ENCODE data around the gene STK32C.

Gene STK32C

GRCh38 chr10:132281915-132282666, 25.7 kb downstream of the STK32C start:
- H3K4me3 ChIP-seq (ENCODE audit: control insufficient read depth, low read depth, low read length), result no peak overlapping the region
- TF ChIP-seq, protein P1, sequence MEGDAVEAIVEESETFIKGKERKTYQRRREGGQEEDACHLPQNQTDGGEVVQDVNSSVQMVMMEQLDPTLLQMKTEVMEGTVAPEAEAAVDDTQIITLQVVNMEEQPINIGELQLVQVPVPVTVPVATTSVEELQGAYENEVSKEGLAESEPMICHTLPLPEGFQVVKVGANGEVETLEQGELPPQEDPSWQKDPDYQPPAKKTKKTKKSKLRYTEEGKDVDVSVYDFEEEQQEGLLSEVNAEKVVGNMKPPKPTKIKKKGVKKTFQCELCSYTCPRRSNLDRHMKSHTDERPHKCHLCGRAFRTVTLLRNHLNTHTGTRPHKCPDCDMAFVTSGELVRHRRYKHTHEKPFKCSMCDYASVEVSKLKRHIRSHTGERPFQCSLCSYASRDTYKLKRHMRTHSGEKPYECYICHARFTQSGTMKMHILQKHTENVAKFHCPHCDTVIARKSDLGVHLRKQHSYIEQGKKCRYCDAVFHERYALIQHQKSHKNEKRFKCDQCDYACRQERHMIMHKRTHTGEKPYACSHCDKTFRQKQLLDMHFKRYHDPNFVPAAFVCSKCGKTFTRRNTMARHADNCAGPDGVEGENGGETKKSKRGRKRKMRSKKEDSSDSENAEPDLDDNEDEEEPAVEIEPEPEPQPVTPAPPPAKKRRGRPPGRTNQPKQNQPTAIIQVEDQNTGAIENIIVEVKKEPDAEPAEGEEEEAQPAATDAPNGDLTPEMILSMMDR (conservative IDR thresholded peaks at IDR 0.05; ENCODE audit: control insufficient read depth, insufficient read depth, low read depth, low read length), result no peak
- DNase-seq (ENCODE audit: low read depth), result no peak

- H3K4me3 ChIP-seq (ENCODE audit: control insufficient read depth, low read depth, low read length), result no peak overlapping the region
- no peak for DNase-seq (ENCODE audit: low read depth)
- TF ChIP-seq, protein P1 (conservative IDR thresholded peaks at IDR 0.05; ENCODE audit: control insufficient read depth, insufficient read depth, low read depth, low read length), result no peak
Measured at GRCh38 chr10:132280646-132281074, 27.1 kb downstream of the STK32C start.

- H3K4me3 ChIP-seq (ENCODE audit: control insufficient read depth, low read depth, low read length), result no peak overlapping the region
- TF ChIP-seq, protein P1 (conservative IDR thresholded peaks at IDR 0.05; ENCODE audit: control insufficient read depth, insufficient read depth, low read depth, low read length), result no peak
- no peak for DNase-seq (ENCODE audit: low read depth)
Measured at GRCh38 chr10:132279873-132280645, 27.7 kb downstream of the STK32C start.

GRCh38 chr10:132277311-132277741, 30.4 kb downstream of the STK32C start:
- TF ChIP-seq, protein P1 (conservative IDR thresholded peaks at IDR 0.05; ENCODE audit: control insufficient read depth, insufficient read depth, low read depth, low read length), result no peak
- DNase-seq (ENCODE audit: low read depth), result no peak
- no peak overlapping the region for H3K4me3 ChIP-seq (ENCODE audit: control insufficient read depth, low read depth, low read length)

DNA sequence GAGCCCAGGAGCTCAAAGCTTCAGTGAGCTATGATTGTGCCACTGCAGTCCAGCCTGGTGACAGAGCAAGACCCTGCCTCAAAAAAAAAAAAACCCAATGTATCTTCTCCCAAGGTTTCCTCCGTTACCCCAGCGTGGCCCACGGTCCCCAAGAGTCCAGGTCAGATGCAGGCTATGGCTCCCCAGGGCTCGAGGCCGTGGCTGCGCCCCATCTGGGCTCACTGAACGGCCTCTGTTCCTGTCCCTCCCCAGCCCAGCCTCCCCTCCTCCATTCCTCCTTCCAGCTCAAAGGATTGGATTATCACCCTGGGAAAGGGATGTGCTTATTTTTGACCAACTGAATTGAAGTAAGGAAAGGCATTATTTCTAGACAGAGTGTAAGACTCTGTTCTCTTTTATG, 31.0 kb downstream of the STK32C start:
- no peak for DNase-seq (ENCODE audit: low read depth)
- no peak overlapping the region for H3K4me3 ChIP-seq (ENCODE audit: control insufficient read depth, low read depth, low read length)
- TF ChIP-seq, protein P1 (conservative IDR thresholded peaks at IDR 0.05; ENCODE audit: control insufficient read depth, insufficient read depth, low read depth, low read length), result no peak

- no peak for DNase-seq (ENCODE audit: low read depth)
- TF ChIP-seq, protein P1 (conservative IDR thresholded peaks at IDR 0.05; ENCODE audit: control insufficient read depth, insufficient read depth, low read depth, low read length), result no peak
- no peak overlapping the region for H3K4me3 ChIP-seq (ENCODE audit: control insufficient read depth, low read depth, low read length)
Measured at GRCh38 chr10:132276179-132276675, 31.5 kb downstream of the STK32C start.

Data from fibroblast of mammary gland (primary cell).